Upper lobe of left lung (tissue), 6 donors: Measurements from ENCODE around the gene BEGAIN. TPM values are rescaled to one million over a fixed set of nuclear protein-coding genes. Genes with fewer than 3 reads are reported as not detected.

ENCODE experiments used
- ATAC-seq, 2 donors: fragments of 200-7000 bp; cut with Tn5 transposase; one replicate each; pipeline ENCODE4 v1.9.1; 2022; ENCODE audit warnings: mild to moderate bottlenecking in 2 of 2, moderate library complexity in 2 of 2; ENCODE audit not compliant: low FRiP score in 2 of 2
- DNase-seq, 2 donors: peaks; one replicate each; pipeline ENCODE4 v3.0.0-alpha.2; 2019 to 2020
- H3K27ac ChIP-seq, 4 donors: fragments of 200-600 bp; sonication (generic); one replicate each; pipeline ENCODE4 v1.5.1; 2016 to 2019
- H3K27me3 ChIP-seq, 4 donors: fragments of 200-600 bp; sonication (generic); one replicate each; pipeline ENCODE4 v1.5.1; 2017 to 2019
- H3K36me3 ChIP-seq, 4 donors: fragments of 200-600 bp; sonication (generic); one replicate each; pipeline ENCODE4 v1.5.1; 2016 to 2019
- H3K4me1 ChIP-seq, 4 donors: fragments of 200-600 bp; sonication (generic); one replicate each; pipeline ENCODE4 v1.5.1; 2018 to 2019
- H3K4me3 ChIP-seq, 4 donors: fragments of 200-600 bp; sonication (generic); one replicate each; pipeline ENCODE4 v1.5.1; 2017 to 2019; ENCODE audit warnings: mild to moderate bottlenecking in 2 of 4, moderate library complexity in 1 of 4
- H3K9me3 ChIP-seq, 4 donors: fragments of 200-600 bp; sonication (generic); one replicate each; pipeline ENCODE4 v1.5.1; 2018 to 2019
- EP300 ChIP-seq, 4 donors: sonication (generic); formaldehyde crosslinking; IDR thresholded peaks; one replicate each; pipeline ENCODE4 v1.5.1; 2017; ENCODE audit warnings: antibody characterized with exemption in 4 of 4, control low read depth in 2 of 4
- POLR2A ChIP-seq, 4 donors: fragments of 450-650 bp; IDR thresholded peaks; one replicate each; pipeline ENCODE4 v1.5.1; 2016 to 2017; ENCODE audit warnings: antibody characterized with exemption in 4 of 4, mild to moderate bottlenecking in 2 of 4
- POLR2AphosphoS5 ChIP-seq, 2 donors: sonication (generic); formaldehyde crosslinking; IDR thresholded peaks; one replicate each; pipeline ENCODE4 v1.5.1; 2017; ENCODE audit warnings: antibody characterized with exemption in 2 of 2
- WGBS, 2 donors: methylation state at CpG; one replicate each; pipeline ENCODE4 v1.1.5; 2017 to 2018; 5-methylcytosine and 5-hydroxymethylcytosine counted together
- total RNA-seq, 6 donors: library from RNA; depleted of rRNA in 4 of 6; stranded (reverse); fragments of >200 nt in 4 of 6; gene quantifications; one replicate each; pipeline versions ENCODE4 v1.1.0 to v1.2.1, GENCODE V29; 2016 to 2021
- TF ChIP-seq, protein P1 (sequence below), 6 experiments: fragments of 450-650 bp in 4 of 6; fragments of 200-600 bp in 2 of 6; sonication (generic) in 2 of 6; IDR thresholded peaks; one replicate each; pipeline ENCODE4 v1.5.1; 2016 to 2019; ENCODE audit warnings: antibody characterized with exemption in 6 of 6
- donor health status: DM: no; HTN: no; CAD: no; lungs with moderate emphysema.
- donor health status: DM: no; HTN: yes; CAD: no; lungs with severe emphysema.

Gene BEGAIN
- total RNA-seq, 6 donors from 2014 or later, result under 0.01 to 2.0 (median 0.88) TPM

DNA sequence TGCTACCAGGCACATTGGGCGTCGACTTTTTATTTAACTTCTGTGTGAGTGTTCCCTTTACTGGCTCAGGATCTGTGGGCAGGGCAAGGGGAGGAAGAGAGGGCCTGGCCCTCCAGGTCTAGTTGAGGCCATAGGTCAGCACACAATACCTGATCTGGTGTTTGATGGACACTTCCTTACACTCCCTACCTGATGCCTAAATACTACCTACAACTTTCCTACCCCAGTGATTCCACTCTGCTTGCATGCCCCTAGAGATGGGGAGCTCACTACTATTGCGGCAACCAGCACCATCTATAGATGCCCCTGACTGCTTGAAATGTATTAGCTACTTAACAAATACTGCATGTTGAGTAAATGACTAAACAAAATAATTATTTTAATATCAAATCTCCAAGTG lies 20.8 kb upstream of the BEGAIN start:
- WGBS, 2 donors, result 92 to 100% methylated on average over 3 of the region's 3 CpGs
- Histone ChIP-seq H3K36me3 (no peaks in the 10 kb centered on the region), H3K27ac (no peak overlapping the region), H3K27me3 (no peaks in the 10 kb centered on the region), H3K4me1 (no peaks in the 10 kb centered on the region), H3K4me3 (no peak overlapping the region), H3K9me3 (no peaks in the 10 kb centered on the region)
- ATAC-seq (no peak), DNase-seq (no peak)
- no peak for TF ChIP-seq EP300 (IDR thresholded peaks at IDR 0.05)
- no peak for TF ChIP-seq POLR2A (IDR thresholded peaks at IDR 0.05)

DNA sequence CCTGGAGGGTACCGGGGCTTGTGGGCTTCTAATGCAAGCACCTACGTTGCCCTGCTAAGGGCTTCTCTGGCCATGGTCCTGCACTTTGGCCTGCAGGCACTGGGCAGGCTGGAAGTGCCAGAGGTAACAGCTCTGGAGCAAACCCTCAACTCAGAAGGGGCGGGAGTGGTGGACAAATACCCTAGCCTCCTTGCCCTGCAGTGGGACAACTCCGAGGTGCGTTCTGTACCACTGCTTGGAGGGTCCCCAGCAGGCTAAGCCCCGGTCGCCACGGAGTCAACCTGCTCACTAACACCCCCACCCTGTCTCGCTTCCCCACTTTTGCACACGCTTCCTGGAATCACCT lies 20.4 kb upstream of the BEGAIN start:
- 88 to 89% methylated on average over 8 to 10 of the region's 10 CpGs for WGBS, 2 donors
- TF ChIP-seq, protein P1, sequence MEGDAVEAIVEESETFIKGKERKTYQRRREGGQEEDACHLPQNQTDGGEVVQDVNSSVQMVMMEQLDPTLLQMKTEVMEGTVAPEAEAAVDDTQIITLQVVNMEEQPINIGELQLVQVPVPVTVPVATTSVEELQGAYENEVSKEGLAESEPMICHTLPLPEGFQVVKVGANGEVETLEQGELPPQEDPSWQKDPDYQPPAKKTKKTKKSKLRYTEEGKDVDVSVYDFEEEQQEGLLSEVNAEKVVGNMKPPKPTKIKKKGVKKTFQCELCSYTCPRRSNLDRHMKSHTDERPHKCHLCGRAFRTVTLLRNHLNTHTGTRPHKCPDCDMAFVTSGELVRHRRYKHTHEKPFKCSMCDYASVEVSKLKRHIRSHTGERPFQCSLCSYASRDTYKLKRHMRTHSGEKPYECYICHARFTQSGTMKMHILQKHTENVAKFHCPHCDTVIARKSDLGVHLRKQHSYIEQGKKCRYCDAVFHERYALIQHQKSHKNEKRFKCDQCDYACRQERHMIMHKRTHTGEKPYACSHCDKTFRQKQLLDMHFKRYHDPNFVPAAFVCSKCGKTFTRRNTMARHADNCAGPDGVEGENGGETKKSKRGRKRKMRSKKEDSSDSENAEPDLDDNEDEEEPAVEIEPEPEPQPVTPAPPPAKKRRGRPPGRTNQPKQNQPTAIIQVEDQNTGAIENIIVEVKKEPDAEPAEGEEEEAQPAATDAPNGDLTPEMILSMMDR (IDR thresholded peaks at IDR 0.05), result no peak
- TF ChIP-seq EP300 (IDR thresholded peaks at IDR 0.05), result no peak
- TF ChIP-seq POLR2A (IDR thresholded peaks at IDR 0.05), result no peak
- TF ChIP-seq POLR2AphosphoS5 (IDR thresholded peaks at IDR 0.05), result no peak
- H3K27ac ChIP-seq, result no peak overlapping the region
- no peaks in the 10 kb centered on the region for H3K36me3 ChIP-seq
- H3K27me3 ChIP-seq, result no peaks in the 10 kb centered on the region
- H3K4me3 ChIP-seq, result no peak overlapping the region
- no peaks in the 10 kb centered on the region for H3K4me1 ChIP-seq
- DNase-seq, result no peak
- H3K9me3 ChIP-seq, result no peaks in the 10 kb centered on the region
- no peak for ATAC-seq

DNA sequence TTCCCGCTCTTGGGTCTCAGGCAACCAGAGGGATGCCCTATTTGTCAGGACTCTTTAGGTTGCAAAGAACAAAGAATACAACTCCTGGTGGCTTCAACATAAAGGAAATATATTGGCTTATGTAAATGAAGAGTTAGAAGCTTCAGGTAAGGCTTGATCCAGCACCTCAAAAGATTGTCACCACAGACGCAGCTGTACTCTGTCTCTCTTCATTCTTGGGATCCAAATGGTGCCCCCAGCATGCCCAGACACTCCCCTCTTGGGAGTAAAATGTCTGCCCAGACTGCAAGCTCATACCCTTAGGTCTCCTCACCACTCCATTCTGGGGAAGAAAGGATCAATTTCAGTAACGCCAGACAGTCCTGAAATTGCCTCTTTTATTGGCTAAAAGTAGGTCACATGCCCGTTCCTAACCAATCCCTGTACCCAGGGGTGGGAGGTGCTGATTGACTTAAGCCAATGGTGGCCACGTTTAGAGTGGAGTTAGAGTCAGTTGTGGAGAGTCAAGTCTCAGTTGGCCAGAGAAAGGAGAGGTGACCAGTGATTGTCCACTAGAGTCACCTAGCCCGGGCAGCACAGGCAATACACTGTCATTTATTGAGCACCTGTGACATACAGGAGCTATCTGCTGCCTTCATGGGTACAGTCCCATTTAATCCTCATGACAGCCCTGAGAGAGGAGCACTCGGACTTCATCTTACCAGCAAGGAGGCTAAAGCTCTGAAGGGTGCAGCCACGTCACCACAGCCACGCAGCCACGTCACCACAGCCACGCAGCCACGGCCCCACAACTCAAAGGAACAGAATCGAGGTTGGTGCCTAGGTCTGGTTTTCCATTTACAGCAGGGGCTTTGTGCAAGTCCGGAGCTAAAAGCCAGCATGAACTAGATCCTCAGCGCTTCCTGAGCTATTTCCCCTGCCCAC lies 19.7 kb upstream of the BEGAIN start:
- H3K36me3 ChIP-seq, result no peaks in the 10 kb centered on the region
- H3K4me3 ChIP-seq, result no peak overlapping the region
- peaks cover 0 to 6% (median 2%) of the 10 kb centered on the region in 4 donors for H3K9me3 ChIP-seq
- DNase-seq, result no peak
- no peak for ATAC-seq
- H3K4me1 ChIP-seq, result no peaks in the 10 kb centered on the region
- WGBS, 2 donors, result 87 to 92% methylated on average over 12 to 15 of the region's 15 CpGs
- H3K27me3 ChIP-seq, result no peaks in the 10 kb centered on the region
- TF ChIP-seq POLR2AphosphoS5 (IDR thresholded peaks at IDR 0.05) (no peak), EP300 (IDR thresholded peaks at IDR 0.05) (no peak), POLR2A (IDR thresholded peaks at IDR 0.05) (no peak)
- H3K27ac ChIP-seq, result no peak overlapping the region

DNA sequence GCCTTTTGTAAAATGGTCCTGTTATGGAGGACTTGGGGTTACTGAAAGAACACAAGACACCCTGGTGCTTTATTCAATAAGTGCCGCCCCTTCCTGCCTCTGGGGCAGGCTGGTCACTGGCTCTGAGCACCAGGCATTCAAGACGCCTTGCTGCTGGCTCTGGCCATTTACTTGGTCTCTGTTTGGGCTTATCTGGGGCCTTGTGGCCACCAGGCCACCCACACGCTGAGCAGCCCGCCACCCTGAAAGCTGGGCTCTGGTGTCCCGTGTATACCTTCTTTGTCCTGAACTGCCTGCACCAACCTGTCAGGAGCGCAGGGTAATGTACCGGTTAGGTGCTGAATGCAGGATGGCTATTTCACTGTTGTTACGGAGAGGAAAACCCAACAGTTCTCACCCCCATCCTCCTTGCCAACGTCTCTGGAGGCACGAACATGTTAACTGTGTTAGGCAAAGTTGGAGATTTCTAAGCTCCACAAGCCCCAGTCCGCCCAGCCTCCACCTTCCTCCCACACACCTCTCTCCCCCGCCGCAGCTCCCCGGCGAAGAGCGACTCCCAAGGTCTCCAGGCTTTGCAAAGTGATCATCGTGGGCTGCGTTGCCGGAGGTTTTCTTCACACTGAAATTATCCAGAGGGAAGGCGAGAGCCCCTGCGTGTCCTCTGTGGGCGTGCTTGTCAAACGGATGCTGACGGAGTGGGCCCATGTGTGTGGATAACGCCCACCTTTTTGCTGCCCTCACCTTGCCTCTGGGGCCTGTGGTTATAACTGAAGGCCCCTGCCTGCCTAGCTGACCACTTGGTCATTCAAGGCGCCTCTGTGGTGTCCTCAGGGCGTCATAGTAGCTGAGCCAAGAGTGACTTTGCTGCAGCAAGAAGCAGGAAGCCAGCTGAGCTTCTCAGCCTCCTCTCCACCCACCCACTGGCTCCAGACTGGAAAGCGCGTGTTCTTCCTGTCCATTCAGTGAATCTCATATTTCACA lies 18.8 kb upstream of the BEGAIN start:
- Histone ChIP-seq H3K9me3 (peaks cover 4 to 9% (median 6%) of the 10 kb centered on the region in 4 donors), H3K4me3 (no peak overlapping the region), H3K36me3 (no peaks in the 10 kb centered on the region), H3K27me3 (no peaks in the 10 kb centered on the region), H3K4me1 (no peaks in the 10 kb centered on the region), H3K27ac (no peak overlapping the region)
- ATAC-seq, result no peak
- 79 to 87% methylated on average over 26 to 29 of the region's 29 CpGs for WGBS, 2 donors
- TF ChIP-seq, protein P1 (IDR thresholded peaks at IDR 0.05), result no peak
- TF ChIP-seq POLR2A (IDR thresholded peaks at IDR 0.05) (no peak), EP300 (IDR thresholded peaks at IDR 0.05) (no peak), POLR2AphosphoS5 (IDR thresholded peaks at IDR 0.05) (no peak)
- no peak for DNase-seq

DNA sequence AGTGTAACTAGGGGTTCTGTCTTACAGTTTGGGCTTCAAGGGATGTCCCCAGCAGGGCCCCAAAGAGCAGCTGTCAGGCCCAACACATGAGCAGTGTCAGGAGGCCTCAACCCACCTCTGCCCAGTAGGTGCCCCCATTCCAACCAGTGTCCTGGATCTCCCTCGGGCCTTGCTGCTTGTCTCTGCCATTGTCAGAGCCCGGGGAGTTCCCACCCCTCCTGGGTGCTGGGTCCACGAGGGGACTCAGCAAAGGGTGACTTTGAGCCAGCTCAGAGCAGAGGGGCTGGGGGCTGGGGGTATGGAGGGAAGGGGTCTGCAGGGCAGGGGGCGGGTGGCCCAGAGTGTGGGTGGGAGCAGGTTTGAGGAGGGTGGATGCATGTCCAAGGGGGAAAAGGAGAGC lies 18.0 kb upstream of the BEGAIN start:
- Histone ChIP-seq H3K27ac (no peak overlapping the region), H3K4me3 (no peak overlapping the region), H3K9me3 (peaks cover 4 to 9% (median 6%) of the 10 kb centered on the region in 4 donors), H3K36me3 (no peaks in the 10 kb centered on the region), H3K27me3 (no peaks in the 10 kb centered on the region), H3K4me1 (no peaks in the 10 kb centered on the region)
- 68 to 87% methylated on average over 2 to 3 of the region's 4 CpGs for WGBS, 2 donors
- no peak for ATAC-seq
- no peak for DNase-seq
- TF ChIP-seq EP300 (IDR thresholded peaks at IDR 0.05), result no peak
- TF ChIP-seq, protein P1 (IDR thresholded peaks at IDR 0.05), result no peak
- TF ChIP-seq POLR2A (IDR thresholded peaks at IDR 0.05), result no peak
- no peak for TF ChIP-seq POLR2AphosphoS5 (IDR thresholded peaks at IDR 0.05)
